ENCODE measurements around the gene UNC5C. TPM values are rescaled to one million over a fixed set of nuclear protein-coding genes. Genes with fewer than 3 reads are reported as not detected.
A peak's percentile ranks its signal among the peaks of the same experiment; 100 is the strongest.

The UNC5C gene
- total and polyA plus RNA-seq, 2 of the 4 experiments (the other 2 are of a cell fraction), result under 0.01 TPM

GRCh38 chr4:95507147-95507546, 41.6 kb downstream of the UNC5C start:
- intact Hi-C loops (cut with micrococcal nuclease), result no loop called here
- POLR2A ChIA-PET (ENCODE audit: unreplicated experiment), result no interaction called here
- BruUV-seq (replicated peaks), result no TSS peak
- Histone ChIP-seq H2BK15ac (ENCODE audit: low read depth, low read length) (no peak overlapping the region), H3K4me3 (ENCODE audit: insufficient read depth, low read depth, low read length) (no peak overlapping the region), H2BK120ac (ENCODE audit: low read depth, low read length) (peak overlapping the region; percentile 64), H3K9me1 (ENCODE audit: insufficient read depth, low read length) (no peaks in the 10 kb centered on the region), H3K27ac (ENCODE audit: insufficient read depth, low read length) (no peak overlapping the region), H4K8ac (ENCODE audit: low read depth in 2 of 2, low read length in 2 of 2) (no peak overlapping the region), H3K9me3 (ENCODE audit: control insufficient read depth, insufficient read depth, low read length) (no peaks in the 10 kb centered on the region), H3K56ac (ENCODE audit: extremely low read depth, insufficient read depth, low read length) (no peak overlapping the region; the same call in 1 of the 2 replicates), H3K79me1 (ENCODE audit: low read depth in 1 of 2, low read length in 2 of 2) (no peaks in the 10 kb centered on the region), H3K4me2 (ENCODE audit: low read depth, low read length) (no peak overlapping the region), H3K14ac (replicated peaks; ENCODE audit: low read depth, low read length) (no peak overlapping the region), H2BK20ac (ENCODE audit: low read depth, low read length) (no peak overlapping the region), H4K5ac (ENCODE audit: low read depth, low read length) (no peak overlapping the region), H3K9ac (ENCODE audit: low read depth, low read length) (no peak overlapping the region), H3K27me3 (ENCODE audit: control insufficient read depth, insufficient read depth, low read length) (no peaks in the 10 kb centered on the region), H4K91ac (ENCODE audit: insufficient read depth, low read depth, low read length) (peak overlapping the region; percentile 70; the same call in 1 of the 2 replicates), H3K23ac (ENCODE audit: low read depth, low read length) (no peak overlapping the region), H3K18ac (ENCODE audit: low read depth, low read length) (no peak overlapping the region), H4K20me1 (ENCODE audit: insufficient read depth, low read length) (no peaks in the 10 kb centered on the region), H3K36me3 (ENCODE audit: control insufficient read depth, insufficient read depth, low read length) (no peaks in the 10 kb centered on the region), H2BK5ac (ENCODE audit: low read depth, low read length, poor library complexity, severe bottlenecking) (no peak overlapping the region), H2AK5ac (ENCODE audit: low read depth, low read length) (no peak overlapping the region), H3K4ac (ENCODE audit: low read depth, low read length) (peak overlapping the region; percentile 40; the same call in 1 of the 2 replicates), H2AK9ac (replicated peaks; ENCODE audit: low read depth, low read length, poor library complexity) (no peak overlapping the region), H2AFZ (replicated peaks; ENCODE audit: low read length, poor library complexity) (no peak overlapping the region), H3K4me1 (ENCODE audit: control insufficient read depth, insufficient read depth, low read length) (no peaks in the 10 kb centered on the region; the same call in 1 of the 2 replicates)
- dilution Hi-C loops (cut with HindIII; ENCODE audit: low sequenced_read_pairs, unreplicated experiment), result no loop called here
- in situ Hi-C loops (cut with MboI; ENCODE audit: low sequenced_read_pairs), result no loop called here
- ATAC-seq (ENCODE audit: low read depth) (peak; percentile 54), DNase-seq (no peak)
- CTCF ChIA-PET, result no interaction called here
- WGBS, 2 experiments (ENCODE audit: extremely low coverage in 2 of 2, insufficient read length in 1 of 2), result no CpG with 5 or more reads among the region's 1 CpG
- TF ChIP-seq CEBPB (IDR thresholded peaks at IDR 0.05; ENCODE audit: low read depth, low read length) (no peak), SMC3 (IDR thresholded peaks at IDR 0.05; ENCODE audit: low read depth, low read length) (no peak), RCOR1 (IDR thresholded peaks at IDR 0.05; ENCODE audit: insufficient replicate concordance, low read length) (no peak), ELK1 (IDR thresholded peaks at IDR 0.05; ENCODE audit: borderline replicate concordance, low read depth, low read length) (no peak), POLR2A (IDR thresholded peaks at IDR 0.05; ENCODE audit: low read depth, low read length) (no peak), BHLHE40 (IDR thresholded peaks at IDR 0.05; ENCODE audit: low read depth, low read length) (no peak), MAFK (IDR thresholded peaks at IDR 0.05; ENCODE audit: low read depth, low read length) (no peak), RFX5 (IDR thresholded peaks at IDR 0.05; ENCODE audit: low read depth, low read length) (no peak), MAZ (IDR thresholded peaks at IDR 0.05; ENCODE audit: borderline replicate concordance, low read depth, low read length) (no peak), MXI1 (IDR thresholded peaks at IDR 0.05; ENCODE audit: borderline replicate concordance, low read depth, low read length) (no peak), RAD21 (IDR thresholded peaks at IDR 0.05; ENCODE audit: low read length) (no peak), USF2 (IDR thresholded peaks at IDR 0.05; ENCODE audit: low read depth, low read length) (no peak), NFE2L2 (IDR thresholded peaks at IDR 0.05; ENCODE audit: low read depth, low read length) (no peak), FOS (IDR thresholded peaks at IDR 0.05; ENCODE audit: low read depth, low read length) (no peak), CTCF (conservative IDR thresholded peaks at IDR 0.05; ENCODE audit: low read depth, low read length) (no peak)
